ENCODE measurements around the gene RPL29. TPM values are rescaled to one million over a fixed set of nuclear protein-coding genes. Genes with fewer than 3 reads are reported as not detected.
A peak's percentile ranks its signal among the peaks of the same experiment; 100 is the strongest.

The RPL29 gene
- total RNA-seq, 6 donors from 2014 or later, result 306 to 1,159 (median 770) TPM

DNA sequence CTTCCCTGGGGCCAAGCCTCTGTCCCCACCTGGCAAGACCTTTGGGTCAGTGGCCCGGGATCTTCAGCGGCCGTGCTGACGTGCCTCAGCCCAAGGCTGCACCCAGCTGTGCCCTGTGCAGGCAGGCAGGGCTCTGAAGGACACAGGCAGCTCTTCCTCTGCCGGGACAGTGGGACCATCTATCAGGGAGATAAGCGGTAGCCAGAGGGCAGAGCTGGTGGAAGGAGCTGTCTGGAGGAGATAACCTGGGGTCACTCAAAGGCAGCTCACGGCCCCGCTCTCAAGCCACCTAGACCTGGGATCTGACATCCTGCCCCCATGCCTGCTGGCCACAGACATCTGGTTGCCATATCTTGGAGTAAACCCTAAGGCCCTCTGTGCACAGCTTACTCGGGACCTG lies 33.4 kb upstream of the RPL29 start:
- DNase-seq, result no peak
- whole genome bisulfite sequencing, 2 donors, result 90 to 93% methylated on average over 2 to 9 of the region's 9 CpGs

DNA sequence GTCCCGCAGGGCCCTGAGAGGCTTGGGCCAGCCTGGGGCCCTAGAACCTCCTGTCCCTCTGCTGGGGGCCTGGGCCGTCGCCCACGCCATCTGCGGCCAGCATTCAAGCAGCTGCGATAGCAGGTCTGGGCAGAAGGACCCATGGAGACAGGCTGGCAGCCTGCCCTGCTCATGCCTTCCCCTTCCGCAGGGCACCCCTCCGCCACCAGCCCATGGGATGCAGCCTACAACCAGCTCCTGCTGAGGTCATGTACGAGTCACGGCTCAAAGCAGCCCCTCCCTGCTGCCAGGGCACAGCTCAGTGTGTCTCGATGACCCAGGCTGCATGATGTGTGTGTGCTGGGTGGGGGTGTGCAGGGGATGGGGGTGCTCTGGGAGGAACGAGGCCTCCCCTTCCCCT lies 32.9 kb upstream of the RPL29 start:
- Histone ChIP-seq H3K27me3 (no peaks in the 10 kb centered on the region), H3K27ac (no peak overlapping the region), H3K4me3 (no peak overlapping the region), H3K4me1 (peaks cover 4 to 17% (median 10%) of the 10 kb centered on the region in 4 donors), H3K9me3 (no peaks in the 10 kb centered on the region), H3K36me3 (no peaks in the 10 kb centered on the region)
- ATAC-seq (ENCODE audit: low FRiP score in 2 of 2), result peak in 1 of 2 donors; percentile 6
- WGBS, 2 donors, result 78 to 80% methylated on average over 1 to 12 of the region's 12 CpGs
- peak in 1 of 2 donors; percentile 78 for DNase-seq
- TF ChIP-seq EP300 (IDR thresholded peaks at IDR 0.05) (no peak), POLR2A (IDR thresholded peaks at IDR 0.05) (no peak), POLR2AphosphoS5 (IDR thresholded peaks at IDR 0.05) (no peak)
- TF ChIP-seq, protein P1, sequence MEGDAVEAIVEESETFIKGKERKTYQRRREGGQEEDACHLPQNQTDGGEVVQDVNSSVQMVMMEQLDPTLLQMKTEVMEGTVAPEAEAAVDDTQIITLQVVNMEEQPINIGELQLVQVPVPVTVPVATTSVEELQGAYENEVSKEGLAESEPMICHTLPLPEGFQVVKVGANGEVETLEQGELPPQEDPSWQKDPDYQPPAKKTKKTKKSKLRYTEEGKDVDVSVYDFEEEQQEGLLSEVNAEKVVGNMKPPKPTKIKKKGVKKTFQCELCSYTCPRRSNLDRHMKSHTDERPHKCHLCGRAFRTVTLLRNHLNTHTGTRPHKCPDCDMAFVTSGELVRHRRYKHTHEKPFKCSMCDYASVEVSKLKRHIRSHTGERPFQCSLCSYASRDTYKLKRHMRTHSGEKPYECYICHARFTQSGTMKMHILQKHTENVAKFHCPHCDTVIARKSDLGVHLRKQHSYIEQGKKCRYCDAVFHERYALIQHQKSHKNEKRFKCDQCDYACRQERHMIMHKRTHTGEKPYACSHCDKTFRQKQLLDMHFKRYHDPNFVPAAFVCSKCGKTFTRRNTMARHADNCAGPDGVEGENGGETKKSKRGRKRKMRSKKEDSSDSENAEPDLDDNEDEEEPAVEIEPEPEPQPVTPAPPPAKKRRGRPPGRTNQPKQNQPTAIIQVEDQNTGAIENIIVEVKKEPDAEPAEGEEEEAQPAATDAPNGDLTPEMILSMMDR (IDR thresholded peaks at IDR 0.05), result no peak

More for the DNA sequence above, 33.4 kb upstream of the RPL29 start:
- no peak overlapping the region for H3K27ac ChIP-seq
- peak in 1 of 2 donors; percentile 2 for ATAC-seq (ENCODE audit: low FRiP score in 2 of 2)
- TF ChIP-seq POLR2A (IDR thresholded peaks at IDR 0.05) (no peak), POLR2AphosphoS5 (IDR thresholded peaks at IDR 0.05) (no peak), EP300 (IDR thresholded peaks at IDR 0.05) (no peak)
- TF ChIP-seq, protein P1 (IDR thresholded peaks at IDR 0.05), result no peak
- H3K9me3 ChIP-seq, result no peaks in the 10 kb centered on the region
- no peak overlapping the region for H3K4me3 ChIP-seq
- no peaks in the 10 kb centered on the region for H3K27me3 ChIP-seq
- peaks cover 4 to 13% (median 9%) of the 10 kb centered on the region in 4 donors for H3K4me1 ChIP-seq
- no peaks in the 10 kb centered on the region for H3K36me3 ChIP-seq

DNA sequence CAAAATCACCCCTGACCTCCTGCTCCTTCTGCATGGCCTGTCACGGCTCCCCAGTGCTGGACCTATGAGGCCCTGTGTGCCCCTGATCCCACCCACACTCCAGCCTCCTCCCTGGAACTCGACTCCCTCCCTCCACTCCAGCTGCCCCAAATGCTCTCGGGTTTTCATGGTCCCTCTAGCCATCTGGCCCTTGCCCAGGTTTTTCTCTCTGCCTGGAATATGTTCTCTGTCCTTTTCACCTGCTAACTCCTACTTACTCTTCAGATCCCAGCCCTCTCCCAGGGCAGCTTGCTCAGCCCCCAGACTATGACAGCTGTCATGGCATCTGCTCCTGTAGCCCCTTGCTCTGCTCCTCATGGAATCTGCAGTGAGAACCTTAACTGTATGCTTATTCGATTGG lies 30.3 kb upstream of the RPL29 start:
- no peak for ATAC-seq (ENCODE audit: low FRiP score in 2 of 2)
- no peak for DNase-seq
- H3K36me3 ChIP-seq, result no peaks in the 10 kb centered on the region
- peak overlapping the region in 3 of 4 donors; percentile 5 to 46 (median 16) for H3K27ac ChIP-seq
- TF ChIP-seq EP300 (IDR thresholded peaks at IDR 0.05), result no peak
- TF ChIP-seq, protein P1 (IDR thresholded peaks at IDR 0.05), result no peak
- TF ChIP-seq POLR2AphosphoS5 (IDR thresholded peaks at IDR 0.05), result no peak
- no peak for TF ChIP-seq POLR2A (IDR thresholded peaks at IDR 0.05)
- no peaks in the 10 kb centered on the region for H3K27me3 ChIP-seq
- 65 to 82% methylated on average over 4 of the region's 4 CpGs for WGBS, 2 donors
- no peak overlapping the region for H3K4me3 ChIP-seq
- H3K4me1 ChIP-seq, result peaks cover 15 to 41% (median 29%) of the 10 kb centered on the region in 4 donors
- no peaks in the 10 kb centered on the region for H3K9me3 ChIP-seq

DNA sequence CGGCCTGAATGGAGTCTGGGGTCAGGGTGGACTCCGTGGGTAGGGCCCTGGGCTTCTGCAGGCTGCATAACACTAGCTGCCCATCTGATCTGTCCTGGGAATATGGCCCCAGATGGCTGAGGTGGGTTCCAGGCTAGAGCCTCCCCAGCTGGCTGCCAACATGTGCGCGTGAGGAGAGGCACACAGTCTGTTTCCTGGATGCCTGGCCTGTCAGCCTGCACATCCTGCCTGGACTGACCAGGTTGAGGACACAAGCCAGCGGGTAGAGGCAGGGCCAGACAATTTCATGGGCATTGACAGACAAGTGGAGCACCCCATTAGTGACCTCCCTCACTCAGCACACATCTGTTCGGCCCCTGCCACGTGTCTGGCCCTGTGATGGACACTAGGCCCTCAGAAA lies 29.8 kb upstream of the RPL29 start:
- TF ChIP-seq POLR2A (IDR thresholded peaks at IDR 0.05) (no peak), EP300 (IDR thresholded peaks at IDR 0.05) (no peak), POLR2AphosphoS5 (IDR thresholded peaks at IDR 0.05) (no peak)
- TF ChIP-seq, protein P1 (IDR thresholded peaks at IDR 0.05), result no peak
- no peak for DNase-seq
- 50 to 92% methylated on average over 2 to 7 of the region's 7 CpGs for WGBS, 2 donors
- Histone ChIP-seq H3K4me3 (no peak overlapping the region), H3K27me3 (no peaks in the 10 kb centered on the region), H3K27ac (peak overlapping the region in 3 of 4 donors; percentile 5 to 46 (median 16)), H3K9me3 (no peaks in the 10 kb centered on the region), H3K36me3 (no peaks in the 10 kb centered on the region), H3K4me1 (peaks cover 15 to 42% (median 31%) of the 10 kb centered on the region in 4 donors)
- no peak for ATAC-seq (ENCODE audit: low FRiP score in 2 of 2)

Data from upper lobe of left lung (tissue), 6 donors.